GM19455 (cell line): ENCODE measurements around the gene ERGIC1.
"Not testable (repeated sequence)": the region's sequence is repeated elsewhere in the genome, so short reads cannot be mapped to it uniquely, and the experiment has no call there.

ENCODE experiments used
- ATAC-seq: cut with Tn5 transposase; IDR thresholded peaks from one replicate; pipeline ENCODE4 v1.9.1; 2021; ENCODE audit not compliant: unreplicated experiment

The ERGIC1 gene

DNA sequence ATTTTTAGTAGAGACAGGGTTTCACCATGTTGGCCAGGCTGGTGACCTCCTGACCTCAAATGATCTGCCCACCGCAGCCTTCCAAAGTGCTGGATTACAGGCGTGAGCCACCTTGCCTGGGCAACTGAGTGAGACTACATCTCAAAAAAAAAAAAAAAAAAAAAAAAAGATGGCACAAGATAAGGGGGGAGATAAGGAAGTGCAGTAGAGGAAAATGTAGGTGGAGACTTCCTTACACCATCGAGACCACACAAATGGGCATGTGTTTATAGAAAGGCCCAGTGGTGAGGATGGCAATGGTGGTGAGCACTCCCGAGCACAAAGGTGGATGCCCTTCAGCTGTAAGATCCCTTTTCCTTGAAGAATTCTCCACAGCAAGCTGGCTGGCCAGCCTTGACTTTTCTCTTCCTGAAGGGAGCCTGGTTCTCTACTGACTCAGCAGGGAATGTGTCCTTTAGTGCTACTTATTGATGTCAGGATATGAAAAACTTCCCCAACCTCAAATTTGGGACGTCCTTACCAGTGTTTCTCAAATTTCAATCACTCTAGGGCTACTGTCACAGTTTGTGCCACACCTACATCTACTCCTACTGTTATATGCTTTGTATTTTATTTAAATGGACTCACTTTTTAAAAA is 28.2 kb downstream of the ERGIC1 start:
- no peak for ATAC-seq

DNA sequence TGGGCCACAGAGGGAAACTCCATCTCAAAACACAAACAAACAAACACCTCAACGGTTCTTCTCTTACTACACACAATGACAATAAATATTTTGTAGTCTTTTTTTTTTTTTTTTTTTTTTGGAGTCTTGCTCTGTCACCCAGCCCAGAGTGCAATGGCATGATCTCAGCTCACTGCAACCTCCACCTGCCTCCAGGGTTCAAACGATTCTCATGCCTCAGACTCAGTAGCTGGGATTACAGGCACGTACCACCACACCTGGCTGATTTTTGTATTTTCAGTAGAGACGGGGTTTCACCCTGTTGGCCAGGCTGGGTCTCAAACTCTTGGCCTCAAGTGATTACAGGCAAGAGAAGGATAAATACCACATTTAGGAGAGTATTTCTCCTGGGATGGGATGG is 30.1 kb downstream of the ERGIC1 start:
- ATAC-seq: not testable (repeated sequence)

DNA sequence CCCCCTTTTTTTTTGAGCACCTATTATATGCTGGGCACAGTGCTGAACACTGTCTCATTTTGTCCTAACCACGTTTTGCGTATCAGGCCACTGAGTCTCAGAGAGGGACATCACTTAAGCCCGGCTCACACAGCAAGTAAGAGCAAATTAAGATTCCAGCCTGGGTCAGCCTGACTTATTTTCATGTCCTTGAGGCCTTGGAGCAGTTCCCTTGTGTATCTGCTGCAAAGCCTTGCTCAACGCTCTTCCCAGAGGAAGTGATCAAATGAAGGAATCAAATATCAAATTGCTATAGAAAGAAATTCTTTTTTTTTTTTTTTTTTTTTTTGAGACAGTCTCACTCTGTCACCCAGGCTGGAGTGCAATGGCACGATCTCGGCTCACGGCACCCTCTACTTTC is 30.7 kb downstream of the ERGIC1 start:
- no peak for ATAC-seq

DNA sequence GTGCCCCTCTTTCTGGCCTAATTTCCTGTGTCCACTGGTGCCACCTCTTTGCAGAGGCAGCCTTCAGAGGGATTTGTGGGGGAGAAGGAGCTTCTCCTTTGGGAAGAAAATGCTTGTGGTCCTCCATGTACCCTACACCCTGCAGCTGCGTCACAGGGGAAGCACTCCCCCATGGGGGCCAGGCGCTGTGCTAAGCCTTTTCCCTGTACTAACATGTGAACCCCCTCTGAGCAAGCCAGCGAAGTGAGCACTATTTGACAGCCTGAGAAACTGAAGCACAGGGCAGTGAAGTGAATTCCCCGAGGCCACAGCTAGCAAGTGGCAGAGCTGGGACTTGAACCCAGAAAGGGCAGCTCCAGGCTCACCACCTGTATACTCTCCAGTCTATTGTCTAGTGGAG is 32.3 kb downstream of the ERGIC1 start:
- no peak for ATAC-seq

DNA sequence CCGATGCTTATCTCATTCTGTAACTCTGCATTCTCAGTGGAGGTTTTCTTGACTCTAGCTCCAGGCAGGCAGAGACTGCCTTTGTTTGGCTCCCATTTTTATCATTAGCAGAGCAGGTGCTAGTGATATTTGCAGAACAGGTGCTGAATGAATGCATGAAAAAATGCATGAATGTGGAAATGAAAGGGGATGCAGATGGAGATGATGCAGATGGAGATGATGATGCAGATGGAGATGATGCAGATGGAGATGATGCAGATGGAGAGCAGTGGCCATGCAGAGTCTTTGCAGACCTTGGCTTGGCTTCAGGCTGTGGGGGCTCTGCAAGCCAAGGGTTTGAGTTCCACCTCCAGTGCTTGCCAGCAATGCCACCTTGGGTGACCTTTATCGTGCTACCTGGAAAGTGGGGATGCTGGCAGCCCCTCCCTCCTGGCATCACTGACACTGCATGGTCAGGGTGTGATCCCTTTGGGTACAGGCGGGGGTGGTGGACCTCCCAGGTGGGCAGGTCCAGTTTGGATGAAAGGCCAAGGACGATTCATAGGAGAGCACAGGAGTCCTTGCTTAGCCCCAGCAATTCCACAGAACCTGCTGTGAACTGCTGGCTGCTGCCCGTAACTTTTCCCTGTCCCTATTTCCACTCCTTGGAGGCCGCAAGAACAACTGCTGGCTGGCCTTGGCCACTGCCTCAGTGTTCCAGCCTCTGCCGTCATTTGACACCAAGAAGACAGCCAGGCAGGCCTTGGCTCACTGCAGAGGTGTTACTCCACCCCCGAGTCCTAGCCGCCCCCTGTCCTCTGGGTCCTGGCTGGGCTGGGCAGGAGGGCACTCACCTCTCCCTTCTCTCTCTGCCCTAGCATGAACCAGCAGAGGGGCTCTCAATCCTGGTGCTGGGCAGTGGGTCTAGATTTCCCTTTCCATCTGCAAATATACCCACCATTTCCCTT is 33.0 kb downstream of the ERGIC1 start:
- ATAC-seq: no peak

DNA sequence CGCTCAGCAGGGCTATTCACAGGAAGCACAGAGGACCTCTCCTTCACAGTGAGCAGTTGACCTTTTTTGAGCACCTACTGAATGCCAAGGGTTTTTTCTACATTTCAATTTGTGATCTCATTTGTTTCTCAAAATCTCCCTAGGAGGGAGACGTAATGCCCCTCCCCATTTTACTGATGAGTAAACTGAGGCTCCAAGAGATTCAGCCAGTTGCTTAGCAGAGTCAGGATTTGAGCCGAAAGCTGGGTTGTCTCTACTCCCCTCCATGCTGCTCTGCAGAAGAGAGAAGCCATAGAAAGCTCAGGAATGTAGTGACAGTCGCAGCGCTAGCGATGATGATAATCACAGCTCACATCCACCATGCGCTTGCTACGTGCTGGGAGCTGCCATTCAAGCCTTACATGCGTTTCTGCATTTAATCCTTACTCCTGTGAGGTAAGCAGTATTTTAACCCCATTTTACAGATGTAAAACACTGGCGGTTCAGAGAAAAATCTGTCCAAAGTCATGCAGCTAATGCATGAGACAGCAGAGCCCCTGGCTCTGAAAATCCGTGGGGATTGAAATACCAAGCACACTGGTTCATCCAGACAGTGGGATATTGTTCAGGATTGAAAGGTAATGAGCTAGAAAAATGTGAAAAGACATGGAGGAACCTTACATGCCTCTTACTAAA is 33.8 kb downstream of the ERGIC1 start:
- ATAC-seq: no peak

DNA sequence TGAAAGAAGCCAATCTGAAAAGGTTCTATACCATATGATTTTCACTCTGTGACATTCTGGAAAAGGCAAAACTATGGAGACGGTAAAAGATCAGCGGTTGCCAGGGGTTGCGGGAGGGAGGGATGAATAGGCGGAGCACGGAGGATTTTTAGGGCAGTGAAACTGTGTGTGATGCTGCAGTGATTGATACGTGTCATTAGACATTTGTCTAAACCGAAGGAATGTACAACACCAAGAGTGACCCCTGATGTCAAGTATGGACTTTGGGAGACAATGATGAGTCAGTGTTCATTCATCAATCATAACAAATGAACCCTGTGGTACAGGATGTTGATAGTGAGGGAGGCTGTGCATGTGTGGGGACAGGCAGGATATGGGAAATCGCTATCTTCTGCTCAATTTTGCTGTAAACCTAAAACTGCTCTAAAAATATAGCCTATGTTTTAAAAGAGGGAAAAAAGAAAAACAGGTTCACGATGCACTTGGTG is 34.4 kb downstream of the ERGIC1 start:
- ATAC-seq: no peak

DNA sequence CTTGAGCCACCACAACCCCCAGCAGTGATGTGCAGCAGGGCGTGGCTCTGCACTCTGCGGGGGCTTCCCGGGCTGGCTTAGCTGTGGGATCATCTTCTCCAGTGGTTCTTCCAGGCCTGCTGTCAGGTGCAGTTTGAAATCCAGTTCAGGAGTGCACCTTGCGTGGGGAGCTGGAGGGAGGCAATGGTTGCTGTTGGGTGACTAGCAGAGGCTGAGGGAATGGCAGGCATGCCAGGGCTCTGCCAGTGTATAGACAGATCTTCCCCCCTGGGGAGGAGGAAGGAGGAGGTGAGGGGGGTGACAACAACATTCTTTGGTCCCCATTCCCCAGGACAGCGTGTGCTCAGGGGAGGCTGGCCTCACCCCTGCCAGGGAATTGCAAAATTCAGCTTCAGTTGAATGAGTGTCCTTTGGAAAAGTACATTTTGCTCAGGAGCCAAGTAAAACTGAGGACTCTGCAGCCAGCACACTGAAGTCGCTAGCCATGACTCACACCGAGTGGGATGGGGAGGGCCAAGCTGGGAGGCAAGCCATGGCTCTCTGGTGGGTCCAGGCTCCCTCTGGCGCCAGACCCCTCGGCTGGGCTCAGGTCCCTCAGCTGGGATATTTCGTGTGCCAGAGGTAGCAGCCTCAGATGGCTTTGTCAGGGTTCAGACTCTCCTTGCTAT is 35.0 kb downstream of the ERGIC1 start:
- ATAC-seq: no peak

DNA sequence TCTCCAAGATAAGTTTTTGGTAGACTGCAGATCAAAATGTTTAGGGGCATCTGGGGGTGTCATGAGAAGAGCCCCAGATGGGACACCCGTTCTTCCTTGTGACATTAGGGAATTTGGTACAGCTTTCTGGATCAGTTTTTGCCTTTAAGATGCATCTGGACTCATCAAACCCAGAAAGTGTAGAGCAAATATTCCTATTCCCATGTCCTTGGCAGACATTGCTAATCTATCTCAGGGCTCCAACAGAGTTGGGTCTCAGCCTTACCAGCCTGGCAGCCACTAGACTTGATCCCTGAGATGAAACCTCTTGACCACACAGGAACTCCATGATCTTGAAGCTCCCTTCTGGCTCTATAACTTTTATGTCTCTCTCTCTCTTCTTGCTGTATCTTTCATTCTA is 35.6 kb downstream of the ERGIC1 start:
- ATAC-seq: no peak

DNA sequence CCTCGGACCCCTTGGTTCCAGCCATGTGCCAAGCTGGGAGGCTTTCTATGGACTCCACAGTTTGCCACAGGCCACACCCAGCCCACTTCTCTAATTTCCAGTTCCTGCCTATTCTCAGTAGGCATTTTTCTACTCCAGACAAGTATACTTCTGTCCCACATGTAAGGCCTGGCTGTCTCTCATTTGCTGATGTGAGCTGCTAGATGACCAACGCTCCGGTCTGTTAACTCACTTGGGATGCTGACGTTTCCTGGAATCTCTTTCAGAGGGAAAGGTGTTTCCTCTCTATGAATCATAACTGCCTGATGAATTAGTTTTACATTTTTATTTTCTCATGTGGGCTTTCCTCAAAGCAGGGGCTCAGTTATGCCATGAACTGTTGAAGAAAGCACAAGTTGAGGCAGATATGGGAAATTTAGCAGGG is 36.3 kb downstream of the ERGIC1 start:
- no peak for ATAC-seq

DNA sequence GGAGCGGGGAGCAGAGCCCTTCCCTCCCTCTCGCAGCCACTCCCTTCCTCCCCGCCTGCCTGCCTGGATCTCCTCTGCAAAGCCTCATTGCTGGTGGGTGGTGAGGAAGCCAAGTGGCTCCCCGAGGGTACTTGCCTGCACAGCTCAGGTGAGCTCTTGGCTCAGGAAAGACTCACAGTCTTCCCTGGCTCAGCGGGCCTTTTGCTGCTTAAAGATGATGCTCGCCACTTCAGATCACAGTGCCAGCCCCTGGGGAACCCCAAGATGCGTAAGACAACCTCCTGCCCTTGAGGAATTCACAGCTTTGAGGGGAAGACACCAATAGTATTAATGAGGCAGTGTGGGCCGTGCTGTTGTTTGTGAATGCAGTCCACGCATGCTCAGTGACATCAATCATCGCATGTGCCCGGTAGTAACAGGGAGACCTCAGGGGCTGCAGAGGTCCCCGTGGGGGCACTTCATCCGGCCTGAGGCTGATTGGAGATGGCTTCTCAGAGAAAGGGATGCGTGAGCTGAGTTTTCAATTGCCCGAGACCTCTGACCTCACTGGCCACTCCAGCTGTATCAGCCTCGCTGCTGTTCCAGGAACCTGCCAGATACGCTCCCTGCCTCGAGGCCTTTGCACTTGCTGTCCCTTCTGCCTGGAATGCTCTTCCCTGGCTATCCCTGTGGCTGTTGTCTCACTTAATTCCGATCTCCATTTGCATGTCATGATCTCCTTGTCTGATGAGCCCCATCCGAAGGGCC is 36.8 kb downstream of the ERGIC1 start:
- no peak for ATAC-seq

DNA sequence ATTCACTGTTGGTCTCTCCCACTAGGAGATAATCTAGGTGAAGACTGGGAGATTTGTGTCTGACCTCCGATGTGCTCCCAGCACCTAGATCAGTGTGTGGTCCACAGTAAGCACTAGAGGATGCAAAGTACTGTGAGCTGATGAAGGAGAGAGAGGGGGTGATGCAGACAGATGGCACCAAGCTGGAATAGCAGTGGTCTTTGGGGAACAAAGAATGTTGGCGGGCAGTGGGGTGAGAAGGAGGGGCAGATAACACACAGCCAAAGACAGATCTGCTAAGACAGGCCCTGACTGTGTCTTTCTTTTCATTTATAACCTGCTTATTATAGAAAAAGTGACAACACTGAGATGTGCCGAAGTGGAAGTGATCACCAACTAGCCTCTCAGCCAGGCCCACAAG is 37.5 kb downstream of the ERGIC1 start:
- no peak for ATAC-seq

DNA sequence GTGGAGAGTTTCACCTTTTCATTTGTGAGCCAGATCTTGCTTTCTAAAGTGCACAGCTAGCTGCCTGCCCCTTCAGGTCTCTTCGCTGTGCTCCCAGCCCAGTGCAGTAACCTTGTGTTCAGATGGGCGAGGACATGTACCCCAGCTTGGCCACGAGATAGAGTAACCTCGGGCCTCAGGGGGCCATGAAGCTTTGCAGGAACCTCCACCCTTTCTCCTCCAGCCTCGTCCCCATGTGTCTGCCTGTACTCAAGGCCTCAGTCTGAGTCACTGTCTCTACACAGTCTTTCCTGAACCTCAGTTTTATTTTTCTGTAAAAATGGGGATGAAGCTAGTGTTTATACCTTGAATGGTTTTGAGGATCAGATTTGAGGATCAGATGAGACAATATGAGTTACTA is 37.9 kb downstream of the ERGIC1 start:
- ATAC-seq: no peak

DNA sequence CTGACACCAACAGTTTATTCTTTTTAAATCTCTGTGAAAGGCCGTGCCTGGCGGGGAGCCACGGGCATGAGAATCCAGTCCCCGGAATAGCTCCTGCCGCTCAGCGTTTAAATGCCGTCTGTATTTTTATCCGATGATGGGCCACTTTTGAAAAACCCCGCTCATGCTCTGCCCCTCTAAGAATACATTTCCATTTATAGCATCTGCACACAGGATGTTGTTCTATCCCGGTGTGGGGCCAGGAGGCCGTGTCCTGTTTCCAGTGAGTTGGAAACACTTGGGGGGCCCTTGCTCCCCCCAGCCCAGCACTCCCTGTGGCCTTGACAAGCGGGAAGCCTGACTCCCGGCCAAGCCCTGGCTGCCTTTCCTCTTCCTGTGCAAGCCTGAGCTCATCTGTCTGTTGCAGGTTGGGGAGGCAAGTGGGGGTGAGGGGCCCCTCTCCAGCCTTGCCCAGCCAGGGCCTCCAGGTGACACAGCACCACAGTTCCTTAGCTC is 39.0 kb downstream of the ERGIC1 start:
- no peak for ATAC-seq

DNA sequence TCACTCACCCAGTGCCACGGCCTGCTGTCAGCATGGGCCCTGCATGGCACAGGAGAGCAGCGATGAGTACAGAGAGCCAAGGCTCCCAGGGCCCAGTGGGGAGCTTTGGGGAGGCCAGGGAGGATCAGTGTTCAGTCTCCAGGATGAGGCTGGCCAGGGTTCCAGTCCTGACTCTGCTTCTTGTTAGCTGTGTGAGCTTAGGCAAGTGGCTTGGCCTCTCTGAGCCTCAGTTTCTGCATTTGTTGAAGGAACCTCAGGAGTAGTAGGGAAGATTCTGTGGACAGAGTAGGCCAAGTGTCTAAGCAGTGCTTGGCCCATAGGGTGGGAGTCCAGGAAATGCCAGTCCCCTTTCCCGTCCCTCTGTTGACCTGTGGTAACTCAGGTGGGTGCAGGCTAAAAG is 39.5 kb downstream of the ERGIC1 start:
- no peak for ATAC-seq

DNA sequence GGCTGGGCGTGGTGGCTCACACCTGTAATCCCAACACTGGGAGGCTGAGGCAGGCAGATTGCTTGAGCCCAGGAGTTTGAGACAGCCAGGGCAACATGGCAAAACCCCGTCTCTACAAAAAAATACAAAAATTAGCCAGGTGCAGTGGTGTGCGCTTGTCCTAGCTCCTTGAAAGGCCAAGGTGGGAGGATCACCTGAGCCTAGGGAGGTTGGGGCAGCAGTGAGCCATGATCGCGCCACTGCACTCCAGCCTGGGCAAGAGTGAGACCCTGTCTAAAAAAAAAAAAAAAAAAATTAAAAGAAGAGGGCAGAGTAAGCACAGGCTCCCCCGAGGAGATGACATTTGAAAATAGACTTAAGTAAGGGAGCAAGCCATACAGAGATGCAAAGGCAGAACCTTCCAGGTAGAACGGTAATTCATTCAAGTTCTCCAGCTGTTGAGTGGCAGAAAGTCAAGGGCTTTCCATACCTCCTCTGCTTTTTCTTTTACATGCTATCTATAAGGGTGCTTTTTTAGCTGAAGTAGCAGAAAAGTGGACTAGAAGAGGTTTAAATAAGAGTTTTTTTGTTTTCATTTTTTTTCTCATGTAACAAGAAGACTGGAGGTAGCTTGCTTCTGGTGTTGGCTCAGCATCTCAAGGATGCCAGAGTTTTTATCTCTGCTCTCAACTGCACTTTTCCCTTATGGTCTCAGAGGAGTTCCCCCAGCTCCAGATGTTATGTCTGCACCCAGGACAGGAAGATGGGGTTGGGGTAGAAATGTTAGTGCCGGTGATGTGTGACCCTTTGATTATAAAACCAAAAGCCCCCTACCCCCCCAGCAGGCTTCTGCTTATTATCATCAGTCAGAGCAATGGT is 40.8 kb downstream of the ERGIC1 start:
- ATAC-seq: no peak

DNA sequence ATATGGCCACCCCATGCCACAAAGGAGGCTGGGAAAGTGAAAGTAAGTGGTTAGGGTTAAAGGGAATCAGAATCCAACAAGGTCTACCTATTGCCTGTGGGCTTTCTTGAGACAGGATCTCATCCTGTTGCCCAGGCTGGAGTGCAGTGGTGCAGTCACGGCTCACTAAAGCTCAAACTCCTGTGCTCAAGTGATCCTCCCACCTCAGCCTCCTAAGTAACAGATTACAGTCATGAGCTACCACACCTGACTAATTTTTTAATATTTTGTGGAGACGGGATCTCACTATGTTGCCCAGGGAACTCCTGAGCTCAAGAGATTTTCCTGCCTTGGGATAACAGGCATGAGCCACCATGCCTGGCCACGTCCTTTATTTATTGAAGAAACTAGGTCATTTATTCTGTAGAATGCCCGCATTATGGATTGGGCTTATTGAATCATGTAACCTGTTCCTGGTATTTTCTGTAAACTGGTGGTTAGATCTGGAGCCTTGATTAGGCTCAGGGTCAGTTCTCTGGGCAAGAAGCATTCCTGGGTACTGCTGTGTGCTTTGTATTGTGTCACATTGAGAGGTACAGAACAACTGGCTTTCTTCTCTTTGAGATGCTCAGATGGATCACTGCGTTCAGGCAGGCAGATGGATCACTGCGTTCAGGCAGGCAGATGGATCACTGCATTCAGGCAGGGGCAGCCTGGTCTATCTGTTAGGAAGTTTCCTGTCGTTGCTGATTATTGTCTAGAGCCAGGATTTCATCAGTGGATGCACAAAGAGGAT is 41.6 kb downstream of the ERGIC1 start:
- ATAC-seq: no peak

DNA sequence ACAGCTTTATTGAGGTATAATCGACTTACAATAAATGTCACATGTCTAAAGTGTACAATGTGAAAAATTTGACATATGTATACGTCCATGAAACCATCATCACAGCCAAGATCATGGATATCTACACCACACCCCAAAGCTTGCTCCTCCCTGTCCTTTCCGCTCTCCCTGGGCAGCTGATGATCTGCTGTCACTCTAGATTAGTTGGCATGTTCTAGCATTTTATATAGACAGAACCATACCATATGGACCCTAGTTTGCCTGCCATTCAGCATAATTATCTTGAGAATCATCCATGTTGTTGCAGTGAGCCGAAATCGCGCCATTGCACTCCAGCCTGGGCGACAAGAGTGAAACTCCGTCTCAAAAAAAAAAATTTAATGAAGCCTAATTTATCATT is 42.5 kb downstream of the ERGIC1 start:
- no peak for ATAC-seq
